ENCODE data around the gene RRP1. TPM values are rescaled to one million over a fixed set of nuclear protein-coding genes. Genes with fewer than 3 reads are reported as not detected.

RRP1 gene
- total RNA-seq, 4 donors from 2014 or later: 11.1 to 32.2 (median 12.9) TPM

GRCh38 chr21:43829575-43830119, 40.3 kb downstream of the RRP1 start:
- TF ChIP-seq CTCF (IDR thresholded peaks at IDR 0.05) (no peak), POLR2A (IDR thresholded peaks at IDR 0.05) (no peak)
- no peaks in the 10 kb centered on the region for H3K9me3 ChIP-seq
- H3K4me3 ChIP-seq: no peak overlapping the region
- H3K36me3 ChIP-seq: no peaks in the 10 kb centered on the region
- no peak overlapping the region for H3K27ac ChIP-seq
- H3K27me3 ChIP-seq: no peaks in the 10 kb centered on the region
- peak in 1 of 3 donors; percentile 40 for DNase-seq
- H3K4me1 ChIP-seq: no peaks in the 10 kb centered on the region

- Histone ChIP-seq H3K4me3 (no peak overlapping the region), H3K4me1 (no peaks in the 10 kb centered on the region), H3K27me3 (no peaks in the 10 kb centered on the region), H3K36me3 (no peaks in the 10 kb centered on the region), H3K9me3 (no peaks in the 10 kb centered on the region), H3K27ac (no peak overlapping the region)
- TF ChIP-seq POLR2A (IDR thresholded peaks at IDR 0.05) (no peak), CTCF (IDR thresholded peaks at IDR 0.05) (no peak)
- DNase-seq: peak in 1 of 3 donors; percentile 27
Observed at GRCh38 chr21:43832158-43832550, 42.8 kb downstream of the RRP1 start.

GRCh38 chr21:43832648-43833047, 43.3 kb downstream of the RRP1 start:
- no peak overlapping the region for H3K27ac ChIP-seq
- no peaks in the 10 kb centered on the region for H3K36me3 ChIP-seq
- no peaks in the 10 kb centered on the region for H3K9me3 ChIP-seq
- no peaks in the 10 kb centered on the region for H3K27me3 ChIP-seq
- no peaks in the 10 kb centered on the region for H3K4me1 ChIP-seq
- DNase-seq: peak in 1 of 3 donors; percentile 37
- no peak overlapping the region for H3K4me3 ChIP-seq
- TF ChIP-seq CTCF (IDR thresholded peaks at IDR 0.05) (no peak), POLR2A (IDR thresholded peaks at IDR 0.05) (no peak)

GRCh38 chr21:43834146-43834905, 44.9 kb downstream of the RRP1 start:
- no peak for DNase-seq
- no peak overlapping the region for H3K4me3 ChIP-seq
- no peak for TF ChIP-seq CTCF (IDR thresholded peaks at IDR 0.05)
- no peak for TF ChIP-seq POLR2A (IDR thresholded peaks at IDR 0.05)
- no peaks in the 10 kb centered on the region for H3K27me3 ChIP-seq
- H3K9me3 ChIP-seq: no peaks in the 10 kb centered on the region
- H3K27ac ChIP-seq: no peak overlapping the region
- H3K36me3 ChIP-seq: no peaks in the 10 kb centered on the region
- H3K4me1 ChIP-seq: no peaks in the 10 kb centered on the region

GRCh38 chr21:43835050-43835449, 45.7 kb downstream of the RRP1 start:
- TF ChIP-seq CTCF (IDR thresholded peaks at IDR 0.05) (no peak), POLR2A (IDR thresholded peaks at IDR 0.05) (no peak)
- DNase-seq: no peak
- Histone ChIP-seq H3K27ac (no peak overlapping the region), H3K27me3 (no peaks in the 10 kb centered on the region), H3K9me3 (no peaks in the 10 kb centered on the region), H3K36me3 (no peaks in the 10 kb centered on the region), H3K4me1 (no peaks in the 10 kb centered on the region), H3K4me3 (no peak overlapping the region)

All from Peyer's patch (tissue), 4 donors.